ENCODE measurements around the gene CNOT6.

DNA sequence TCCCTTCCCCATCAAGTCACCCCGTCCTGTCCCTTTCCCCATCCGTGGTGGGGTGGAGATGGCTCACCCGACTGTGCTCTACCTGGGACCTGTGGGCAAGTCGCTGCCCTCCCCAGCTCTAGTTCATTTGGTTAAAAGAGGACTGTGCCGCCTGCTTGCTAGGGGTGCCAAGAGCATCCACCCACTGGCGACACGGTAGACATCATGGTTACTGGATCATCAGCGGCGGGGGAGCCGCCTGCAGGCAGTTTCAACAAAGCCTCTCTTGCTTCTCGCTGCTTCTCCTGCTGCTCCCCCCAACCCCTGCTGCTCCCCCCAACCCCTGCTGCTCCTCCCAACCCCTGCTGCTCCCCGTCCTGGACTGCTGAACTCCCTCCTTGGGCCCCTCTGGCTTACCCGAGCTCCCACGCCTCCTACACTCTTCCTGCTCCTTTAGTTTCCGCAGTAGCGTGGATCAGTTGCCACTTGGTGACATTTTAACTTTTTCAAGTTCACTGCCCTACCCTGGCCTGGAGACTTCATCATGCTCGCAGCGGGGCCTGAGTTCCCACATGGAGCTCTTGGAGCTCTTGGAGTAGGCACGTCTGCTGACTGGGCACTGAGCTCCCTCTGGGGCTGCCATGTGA lies 119.1 kb downstream of the CNOT6 start:
- TF ChIP-seq CTCF (conservative IDR thresholded peaks at IDR 0.05; ENCODE audit: low read depth, low read length) (no peak), EZH2 (IDR thresholded peaks at IDR 0.05; ENCODE audit: borderline replicate concordance, low read depth, low read length, poor library complexity, severe bottlenecking) (no peak)
